Progenitor cell of endocrine pancreas (in vitro differentiated cells): Measurements from ENCODE around the gene SYNRG. TPM values are rescaled to one million over a fixed set of nuclear protein-coding genes. Genes with fewer than 3 reads are reported as not detected.

Experiments used
- DNase-seq: peaks from one replicate; pipeline ENCODE4 v3.0.0; 2021; ENCODE audit warnings: low spot score; ENCODE audit not compliant: unreplicated experiment
- H3K27ac Mint-ChIP-seq: 2 replicates; pipeline ENCODE4 v1.8.0; 2021; ENCODE audit warnings: mild to moderate bottlenecking, moderate library complexity, mixed read lengths
- H3K27me3 Mint-ChIP-seq: 2 replicates; pipeline ENCODE4 v1.8.0; 2021; ENCODE audit warnings: mixed read lengths
- H3K36me3 Mint-ChIP-seq: 2 replicates; pipeline ENCODE4 v1.8.0; 2022; ENCODE audit warnings: mixed read lengths; ENCODE audit not compliant: insufficient read depth
- H3K4me1 Mint-ChIP-seq: 2 replicates; pipeline ENCODE4 v1.8.0; 2021; ENCODE audit warnings: low read depth, mixed read lengths
- H3K4me3 Mint-ChIP-seq: 2 replicates; pipeline ENCODE4 v1.8.0; 2021; ENCODE audit warnings: low read depth, mild to moderate bottlenecking, moderate library complexity, mixed read lengths
- H3K9me3 Mint-ChIP-seq: 2 replicates; pipeline ENCODE4 v1.8.0; 2021; ENCODE audit warnings: low read depth, mixed read lengths
- CTCF ChIP-seq: fragments of 200-600 bp; sonication (generic); IDR thresholded peaks from one replicate; pipeline ENCODE4 v1.5.0; 2021; ENCODE audit warnings: antibody characterized with exemption, mild to moderate bottlenecking; ENCODE audit not compliant: unreplicated experiment
- total RNA-seq: library from RNA; stranded (reverse); gene quantifications from 2 replicates; pipeline ENCODE4 v1.2.1, GENCODE V29; 2021

The SYNRG gene
- total RNA-seq, 1 donor from 2014 or later = 73.0 TPM

DNA sequence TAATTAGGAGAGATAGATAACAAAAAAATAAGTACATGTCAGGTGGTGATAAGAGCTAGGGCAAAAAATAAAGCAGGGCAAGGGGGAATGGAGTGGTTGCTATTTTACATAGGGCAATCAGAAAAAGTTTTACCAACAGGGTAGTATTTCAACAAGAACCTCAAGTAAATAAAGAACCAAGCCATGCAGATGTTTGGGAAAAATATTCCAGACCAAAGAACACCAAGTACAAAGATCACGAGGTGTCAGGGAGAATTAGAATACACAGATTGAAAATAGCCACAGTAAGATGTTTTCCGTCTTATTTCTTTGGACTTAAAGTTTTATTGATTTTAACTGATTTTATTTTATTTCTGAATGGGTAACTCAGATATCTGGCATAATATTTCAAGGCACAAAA is 11.1 kb downstream of the SYNRG start:
- H3K4me1 Mint-ChIP-seq = no peaks in the 10 kb centered on the region
- no peak for DNase-seq
- H3K27me3 Mint-ChIP-seq = no peaks in the 10 kb centered on the region
- no peak for TF ChIP-seq CTCF
- H3K9me3 Mint-ChIP-seq = no peaks in the 10 kb centered on the region
- peak overlapping the region; percentile 43 for H3K27ac Mint-ChIP-seq
- no peak overlapping the region for H3K4me3 Mint-ChIP-seq
- peaks cover 28% of the 10 kb centered on the region for H3K36me3 Mint-ChIP-seq

- no peaks in the 10 kb centered on the region for H3K4me1 Mint-ChIP-seq
- H3K27ac Mint-ChIP-seq = no peak overlapping the region
- no peaks in the 10 kb centered on the region for H3K27me3 Mint-ChIP-seq
- H3K9me3 Mint-ChIP-seq = no peaks in the 10 kb centered on the region
- DNase-seq = no peak
- peaks cover 21% of the 10 kb centered on the region for H3K36me3 Mint-ChIP-seq
- no peak for TF ChIP-seq CTCF
- H3K4me3 Mint-ChIP-seq = no peak overlapping the region
These were observed 16.9 kb downstream of the SYNRG start for GRCh38 chr17:37592291-37592690.

- H3K4me3 Mint-ChIP-seq = no peak overlapping the region
- H3K4me1 Mint-ChIP-seq = no peaks in the 10 kb centered on the region
- no peak for TF ChIP-seq CTCF
- H3K27ac Mint-ChIP-seq = no peak overlapping the region
- no peak for DNase-seq
- H3K36me3 Mint-ChIP-seq = peaks cover 10% of the 10 kb centered on the region
- H3K9me3 Mint-ChIP-seq = no peaks in the 10 kb centered on the region
- no peaks in the 10 kb centered on the region for H3K27me3 Mint-ChIP-seq
These were observed 24.2 kb downstream of the SYNRG start for GRCh38 chr17:37585066-37585465.

- DNase-seq = no peak
- Mint-ChIP-seq H3K36me3 (peaks cover 42% of the 10 kb centered on the region), H3K27me3 (no peaks in the 10 kb centered on the region)
These were observed 32.9 kb downstream of the SYNRG start for GRCh38 chr17:37576281-37576680.

GRCh38 chr17:37574427-37574826 is 34.8 kb downstream of the SYNRG start:
- no peak for DNase-seq
- H3K4me1 Mint-ChIP-seq = no peaks in the 10 kb centered on the region

More at GRCh38 chr17:37576281-37576680, 32.9 kb downstream of the SYNRG start:
- Mint-ChIP-seq H3K4me1 (no peaks in the 10 kb centered on the region), H3K9me3 (peaks cover 10% of the 10 kb centered on the region), H3K27ac (no peak overlapping the region), H3K4me3 (no peak overlapping the region)
- TF ChIP-seq CTCF = no peak

More at GRCh38 chr17:37574427-37574826, 34.8 kb downstream of the SYNRG start:
- Mint-ChIP-seq H3K36me3 (peaks cover 49% of the 10 kb centered on the region), H3K4me3 (no peak overlapping the region), H3K27me3 (no peaks in the 10 kb centered on the region), H3K27ac (no peak overlapping the region), H3K9me3 (peaks cover 10% of the 10 kb centered on the region)
- TF ChIP-seq CTCF = no peak
